Heart left ventricle (tissue), 16 donors: Measurements from ENCODE around the gene DPM2. TPM values are rescaled to one million over a fixed set of nuclear protein-coding genes. Genes with fewer than 3 reads are reported as not detected.

Experiments
- ATAC-seq, 4 donors: fragments of 200-7000 bp; cut with Tn5 transposase; one replicate each; pipeline ENCODE4 v1.9.1; 2020 to 2022; ENCODE audit warnings: moderate library complexity in 4 of 4, mild to moderate bottlenecking in 3 of 4, moderate number of reproducible peaks in 1 of 4
- DNase-seq, 5 donors: peaks; one replicate each; pipeline ENCODE4 v3.0.0-alpha.2; 2020
- H3K27ac ChIP-seq, 12 donors: fragments of 200-600 bp; sonication (generic) in 4 of 12; one replicate each; pipeline versions ENCODE4 v1.5.0 to v1.8.0; 2016 to 2022; ENCODE audit warnings: mild to moderate bottlenecking in 2 of 12
- H3K27me3 ChIP-seq, 9 donors: fragments of 200-600 bp; sonication (generic) in 2 of 9; one replicate each; pipeline versions ENCODE4 v1.5.1 to v1.8.0; 2016 to 2022; ENCODE audit warnings: mild to moderate bottlenecking in 3 of 9
- H3K36me3 ChIP-seq, 9 donors: fragments of 200-600 bp; sonication (generic) in 2 of 9; one replicate each; pipeline versions ENCODE4 v1.5.0 to v1.8.0; 2018 to 2022; ENCODE audit warnings: mild to moderate bottlenecking in 2 of 9
- H3K4me1 ChIP-seq, 12 donors: fragments of 200-600 bp; sonication (generic) in 4 of 12; one replicate each; pipeline versions ENCODE4 v1.5.0 to v1.8.0; 2016 to 2022; ENCODE audit warnings: mild to moderate bottlenecking in 3 of 12
- H3K4me3 ChIP-seq, 12 donors: fragments of 200-600 bp; sonication (generic) in 4 of 12; one replicate each; pipeline versions ENCODE4 v1.5.0 to v1.8.0; 2017 to 2022; ENCODE audit warnings: mild to moderate bottlenecking in 9 of 12, moderate library complexity in 4 of 12
- H3K9me3 ChIP-seq, 12 donors: fragments of 200-600 bp; sonication (generic) in 4 of 12; one replicate each; pipeline versions ENCODE4 v1.5.0 to v1.8.0; 2016 to 2022; ENCODE audit warnings: mild to moderate bottlenecking in 1 of 12
- POLR2A ChIP-seq, 2 donors: fragments of 450-650 bp; IDR thresholded peaks; one replicate each; pipeline ENCODE4 v1.6.1; 2017; ENCODE audit warnings: antibody characterized with exemption in 2 of 2, mild to moderate bottlenecking in 2 of 2, moderate library complexity in 2 of 2
- WGBS, 4 donors: extraction: QIAGEN DNeasy Blood & Tissue Kit in 2 of 4; methylation state at CpG; one replicate each; pipeline versions ENCODE4 v1.1.5 to v1.1.7; 2013 to 2018; 5-methylcytosine and 5-hydroxymethylcytosine counted together
- intact Hi-C, 10 donors: fragments of 100-400 bp; cut with DNase I; formaldehyde crosslinking; loops; one replicate each; pipeline versions ENCODE4 v1.11.1 to v1.14.2; 2022
- polyA plus RNA-seq, 2 donors: library from polyadenylated mRNA; stranded (reverse); fragments of 200-250 nt; gene quantifications; one replicate each; pipeline ENCODE4 v1.2.3, GENCODE V29; 2013
- total RNA-seq, 9 donors: library from RNA; depleted of rRNA in 2 of 9; stranded (reverse); fragments of >200 nt in 2 of 9; fragmentation: NEBNext Ultra II Directional in 3 of 9; extraction: Animal tissue kit (Norgen Biotek cat#: 25700) in 3 of 9; gene quantifications; one replicate each; pipeline versions ENCODE4 v1.1.0 to v1.2.4, GENCODE V29; 2016 to 2023
- TF ChIP-seq, protein P1 (sequence below), 12 donors: fragments of 200-600 bp; sonication (generic) in 4 of 12; IDR thresholded peaks; one replicate each; pipeline versions ENCODE4 v1.5.0 to v1.8.0; 2018 to 2022; ENCODE audit warnings: antibody characterized with exemption in 12 of 12, mild to moderate bottlenecking in 5 of 12
- donor health status: ischemic (EF 13 %, LVEDD 7.1; RV severe dilation, severe dysfunction).
- donor health status: healthy with polysubstance abuse.
- donor health status: DM: no; HTN: yes; CAD: no.
- donor health status: DM: no; HTN: no; CAD: no.
- donor health status: ischemic (EF 25% LVEDD 6.9; RV normal size, moderate dysfunction).
- donor health status: ischemic (EF 25% LVEDD 5.7; RV mildly dilated, moderate dysfunction).
- donor health status: healthy.
- donor health status: DM: yes; HTN: yes; CAD: no.
- donor health status: ischemic (EF 35%, LVEDD 5.7; RV mildly dilated, moderate dysfunction).
- donor health status: nonischemic (EF 11% LVEDD 7.7; RV severe dilation, severe dysfunction).
- donor health status: DM: yes; HTN: yes; CAD: no.
- donor health status: PGD.
- donor health status: ischemic (EF 29% LVEDD 5.4; RV normal size, mild dysfunction).
- donor health status: nonischemic (EF 23%, LVEDD 6.1; RV moderate dilation, normal function).

DPM2 gene
- total and polyA plus RNA-seq, 11 donors, result 7.2 to 31.7 (median 13.5) TPM

DNA sequence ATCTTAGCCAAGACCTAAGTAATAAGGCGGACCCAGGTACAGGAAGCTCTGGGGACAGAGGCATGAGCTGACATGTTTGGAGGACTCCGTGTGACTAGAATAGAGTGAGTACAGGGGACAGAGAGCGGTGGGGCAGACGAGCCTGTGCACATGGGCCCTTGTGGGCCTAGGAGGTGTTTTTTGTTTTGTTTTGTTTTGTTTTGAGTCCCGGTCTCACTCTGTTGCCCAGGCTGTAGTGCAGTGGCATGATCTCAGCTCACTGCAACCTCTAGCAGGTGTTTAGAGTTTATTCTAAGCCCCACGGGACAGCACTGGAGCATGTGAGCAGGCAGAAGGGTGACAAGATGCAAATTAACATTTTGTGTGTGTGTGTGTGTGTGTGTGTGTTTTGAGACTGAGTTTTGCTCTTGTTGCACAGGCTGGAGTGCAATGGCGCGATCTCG, 46.2 kb upstream of the DPM2 start:
- no peaks in the 10 kb centered on the region for H3K27me3 ChIP-seq
- intact Hi-C loops, result no loop called here
- TF ChIP-seq, protein P1, sequence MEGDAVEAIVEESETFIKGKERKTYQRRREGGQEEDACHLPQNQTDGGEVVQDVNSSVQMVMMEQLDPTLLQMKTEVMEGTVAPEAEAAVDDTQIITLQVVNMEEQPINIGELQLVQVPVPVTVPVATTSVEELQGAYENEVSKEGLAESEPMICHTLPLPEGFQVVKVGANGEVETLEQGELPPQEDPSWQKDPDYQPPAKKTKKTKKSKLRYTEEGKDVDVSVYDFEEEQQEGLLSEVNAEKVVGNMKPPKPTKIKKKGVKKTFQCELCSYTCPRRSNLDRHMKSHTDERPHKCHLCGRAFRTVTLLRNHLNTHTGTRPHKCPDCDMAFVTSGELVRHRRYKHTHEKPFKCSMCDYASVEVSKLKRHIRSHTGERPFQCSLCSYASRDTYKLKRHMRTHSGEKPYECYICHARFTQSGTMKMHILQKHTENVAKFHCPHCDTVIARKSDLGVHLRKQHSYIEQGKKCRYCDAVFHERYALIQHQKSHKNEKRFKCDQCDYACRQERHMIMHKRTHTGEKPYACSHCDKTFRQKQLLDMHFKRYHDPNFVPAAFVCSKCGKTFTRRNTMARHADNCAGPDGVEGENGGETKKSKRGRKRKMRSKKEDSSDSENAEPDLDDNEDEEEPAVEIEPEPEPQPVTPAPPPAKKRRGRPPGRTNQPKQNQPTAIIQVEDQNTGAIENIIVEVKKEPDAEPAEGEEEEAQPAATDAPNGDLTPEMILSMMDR (IDR thresholded peaks at IDR 0.05), result no peak
- TF ChIP-seq POLR2A (IDR thresholded peaks at IDR 0.05), result no peak
- no peak for ATAC-seq
- no peaks in the 10 kb centered on the region for H3K9me3 ChIP-seq
- DNase-seq, result peak in 1 of 5 donors; percentile 5
- H3K36me3 ChIP-seq, result no peaks in the 10 kb centered on the region
- 74 to 86% (median 79%) methylated on average over 9 of the region's 9 CpGs for WGBS, 4 donors
- H3K27ac ChIP-seq, result peak overlapping the region in 9 of 12 donors; percentile 11 to 91 (median 24)
- H3K4me3 ChIP-seq, result no peak overlapping the region
- peaks cover 0 to 35% (median 17%) of the 10 kb centered on the region in 12 donors for H3K4me1 ChIP-seq

DNA sequence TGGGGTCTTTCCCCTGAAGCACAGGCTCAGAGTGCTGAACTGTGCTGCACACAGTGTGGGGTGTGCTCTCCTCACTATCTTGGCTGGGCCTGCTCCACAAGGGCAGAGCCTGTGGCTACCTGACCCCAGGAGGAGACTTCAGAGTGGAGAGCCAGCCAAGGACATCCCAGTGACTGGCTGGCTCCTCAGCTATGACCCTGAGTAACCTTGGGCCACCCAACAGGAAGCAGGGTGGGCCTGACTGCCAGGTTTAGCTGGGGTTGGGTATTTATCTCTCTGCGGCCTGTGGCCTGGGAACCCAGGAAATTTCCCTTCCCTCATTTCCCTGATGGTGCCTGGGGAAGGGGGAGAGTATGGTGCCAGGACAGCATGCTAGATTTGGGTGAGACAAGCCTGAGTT, 45.3 kb upstream of the DPM2 start:
- intact Hi-C loops, result no loop called here
- H3K27ac ChIP-seq, result peak overlapping the region in 9 of 12 donors; percentile 9 to 91 (median 24)
- TF ChIP-seq POLR2A (IDR thresholded peaks at IDR 0.05), result no peak
- TF ChIP-seq, protein P1 (IDR thresholded peaks at IDR 0.05), result no peak
- H3K36me3 ChIP-seq, result no peaks in the 10 kb centered on the region
- no peaks in the 10 kb centered on the region for H3K9me3 ChIP-seq
- peaks cover 0 to 44% (median 26%) of the 10 kb centered on the region in 12 donors for H3K4me1 ChIP-seq
- no peaks in the 10 kb centered on the region for H3K27me3 ChIP-seq
- no peak for ATAC-seq
- 67 to 83% (median 71%) methylated on average over 1 of the region's 1 CpG; no CpG with 5 or more reads in 1 of the 4 donors for WGBS, 4 donors
- H3K4me3 ChIP-seq, result no peak overlapping the region
- DNase-seq, result peak in 1 of 5 donors; percentile 22

DNA sequence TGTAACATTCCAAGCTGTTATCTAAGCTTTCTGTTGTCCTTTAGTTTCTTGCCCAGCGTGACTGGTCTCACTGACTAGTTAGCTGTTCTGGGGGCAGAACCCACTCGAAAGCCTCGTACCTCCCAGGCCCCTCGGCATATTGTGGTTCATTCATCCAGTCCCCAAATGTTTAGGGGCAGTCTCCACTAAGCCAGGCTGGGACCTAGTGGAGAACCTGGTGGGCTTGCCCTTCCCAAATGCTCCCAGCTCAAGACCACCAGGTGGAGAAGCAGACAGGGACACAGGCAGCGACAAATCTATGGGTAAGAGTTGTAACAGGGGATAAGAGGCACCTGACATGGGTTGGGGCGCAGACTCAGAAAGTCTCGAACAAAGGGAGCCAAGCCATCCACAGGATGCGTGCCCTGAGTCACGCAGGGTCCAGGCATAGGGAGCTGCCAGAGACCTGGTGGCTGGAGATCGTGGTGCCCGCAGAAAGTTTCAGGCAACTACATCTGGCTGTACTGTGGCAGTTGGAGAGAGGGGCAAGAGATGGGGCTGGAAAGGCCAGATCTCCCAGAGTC, 44.0 kb upstream of the DPM2 start:
- 62 to 65% (median 63%) methylated on average over 11 of the region's 11 CpGs for WGBS, 4 donors
- DNase-seq (peak in 3 of 5 donors; percentile 22 to 37 (median 37)), ATAC-seq (no peak)
- Histone ChIP-seq H3K27me3 (no peaks in the 10 kb centered on the region), H3K27ac (peak overlapping the region; percentile 72 to 97 (median 90)), H3K36me3 (no peaks in the 10 kb centered on the region), H3K4me3 (peak overlapping the region; percentile 19 to 99 (median 84)), H3K4me1 (peaks cover 0 to 54% (median 38%) of the 10 kb centered on the region in 12 donors), H3K9me3 (no peaks in the 10 kb centered on the region)
- intact Hi-C loops, result no loop called here
- TF ChIP-seq POLR2A (IDR thresholded peaks at IDR 0.05), result no peak
- TF ChIP-seq, protein P1 (IDR thresholded peaks at IDR 0.05), result no peak

DNA sequence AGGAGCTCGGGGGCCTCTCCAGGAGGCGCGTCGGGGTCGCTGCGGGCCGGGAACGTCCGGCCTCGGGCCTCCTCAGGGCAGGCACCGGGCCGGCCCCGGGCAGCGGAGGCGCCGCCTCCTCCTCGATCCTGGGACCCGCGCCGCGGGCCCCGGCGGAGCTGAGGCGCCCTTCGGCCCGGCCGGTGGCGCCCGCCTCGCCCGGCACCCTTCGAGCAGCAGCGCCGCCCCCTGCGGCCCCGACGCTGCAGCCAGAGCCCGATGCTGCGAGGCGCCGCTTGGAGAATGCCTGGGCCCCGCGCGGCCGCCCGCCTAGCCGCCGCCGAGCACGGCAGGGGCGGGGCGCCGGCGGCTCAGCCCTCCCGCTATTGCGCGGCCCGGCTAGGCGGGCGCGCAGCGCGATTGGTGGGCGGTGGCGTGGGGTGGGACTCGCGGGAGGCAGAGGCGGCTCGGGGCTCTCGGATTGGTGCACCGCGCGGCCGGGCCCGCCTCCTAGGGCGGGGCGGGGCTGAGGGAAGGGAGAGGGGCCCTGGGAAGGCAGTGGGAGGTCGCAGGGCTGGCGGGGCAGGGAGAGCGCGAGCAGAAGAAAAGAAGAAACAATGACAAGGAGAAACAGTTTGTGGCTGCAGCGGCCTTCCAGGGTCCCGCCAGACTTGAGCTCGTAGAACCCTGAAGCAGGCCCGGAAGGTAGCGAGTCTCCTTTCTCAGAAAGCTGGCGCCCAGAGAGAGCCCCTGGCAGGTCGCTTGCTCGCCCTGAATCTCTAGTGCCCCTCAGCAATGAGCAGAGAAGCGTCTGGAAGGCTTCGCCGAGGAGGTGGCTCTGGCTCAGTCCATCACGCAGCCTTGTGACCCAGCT, 43.3 kb upstream of the DPM2 start, which contains the start of gene EEIG1:
Gene EEIG1, minus strand, starts transcription at position 284 of the 853 bp plus-strand sequence. CDS start 852 bp downstream, outside the sequence.
- Histone ChIP-seq H3K4me3 (peak within 1 kb of the TSS; percentile 57 to 99 (median 84)), H3K27ac (peak within 1 kb of the TSS; percentile 72 to 97 (median 91)), H3K9me3 (no peaks in the 10 kb centered on the region), H3K4me1 (peaks cover 0 to 61% (median 46%) of the 10 kb centered on the region in 12 donors), H3K27me3 (no peaks in the 10 kb centered on the region), H3K36me3 (no peaks in the 10 kb centered on the region)
- TF ChIP-seq, protein P1 (IDR thresholded peaks at IDR 0.05), result no peak
- peak; percentile 48 to 80 for TF ChIP-seq POLR2A (IDR thresholded peaks at IDR 0.05)
- WGBS, 4 donors, result 0 to 1% (median 0%) methylated on average over 21 to 93 of the region's 93 CpGs
- DNase-seq (peak; percentile 96 to 99 (median 97)), ATAC-seq (peak; percentile 94 to 97 (median 96))
- intact Hi-C loops, result no loop called here
